ENCODE measurements around the gene PLAC8L1.
"Not testable (repeated sequence)": the region's sequence is repeated elsewhere in the genome, so short reads cannot be mapped to it uniquely, and the experiment has no call there.

Gene PLAC8L1, protein sequence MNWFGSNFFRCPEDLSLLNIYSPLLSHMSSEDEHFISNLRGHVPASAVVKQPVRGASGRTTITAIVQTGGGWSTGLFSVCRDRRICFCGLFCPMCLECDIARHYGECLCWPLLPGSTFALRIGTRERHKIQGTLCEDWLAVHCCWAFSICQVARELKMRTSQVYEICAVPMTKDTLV

GRCh38 chr5:146105477-146105876, at the start of gene PLAC8L1:
TSS of gene PLAC8L1 (minus strand) at chr5:146105577. CDS start at chr5:146104311, 1,266 bp downstream.
- DNase-seq (ENCODE audit: low spot score) = no peak

DNA sequence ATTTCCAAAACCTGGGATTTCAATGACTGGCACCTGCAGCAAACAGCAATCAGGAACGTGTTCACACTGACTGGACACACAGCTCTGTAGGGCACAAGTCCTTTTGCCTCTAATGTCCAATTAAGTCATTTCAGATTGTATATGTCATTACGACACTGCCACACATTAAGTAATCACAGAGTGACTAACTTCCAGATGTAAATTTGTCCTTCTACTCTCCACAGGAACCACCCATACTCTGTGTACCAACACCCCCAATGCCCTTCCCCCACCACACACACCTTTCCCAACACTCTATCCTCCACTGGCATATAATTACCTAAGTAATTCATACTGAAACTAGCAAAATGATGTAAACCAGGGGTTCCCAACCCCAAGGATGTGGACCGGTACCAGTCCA, 46.6 kb upstream of the PLAC8L1 start:
- DNase-seq (ENCODE audit: low spot score) = no peak

GRCh38 chr5:146137967-146138403, 32.6 kb upstream of the PLAC8L1 start:
- no peak for DNase-seq (ENCODE audit: low spot score)

GRCh38 chr5:146130440-146131045, 25.2 kb upstream of the PLAC8L1 start:
- DNase-seq (ENCODE audit: low spot score) = peak; percentile 77

- DNase-seq (ENCODE audit: low spot score) = no peak
Observed at GRCh38 chr5:146126068-146126467, 20.7 kb upstream of the PLAC8L1 start.

DNA sequence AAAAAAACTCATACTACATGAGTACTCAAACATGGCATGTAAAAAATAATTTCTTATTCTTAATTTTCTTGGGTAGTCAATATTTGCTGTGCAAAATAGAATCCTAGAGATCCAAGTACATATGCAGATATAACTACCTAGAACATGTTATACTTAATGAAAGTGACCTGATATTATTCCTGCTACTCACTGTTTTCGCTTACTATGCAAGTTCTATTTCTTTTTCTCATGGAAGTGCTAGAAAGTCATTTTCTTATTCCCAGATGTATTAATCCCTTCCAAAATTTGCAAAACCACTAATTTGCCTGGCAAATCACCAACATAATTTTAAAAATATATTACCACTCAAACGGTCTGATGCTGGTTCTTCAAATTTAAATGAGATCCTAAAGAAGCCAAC, 19.2 kb upstream of the PLAC8L1 start:
- no peak for DNase-seq (ENCODE audit: low spot score)

GRCh38 chr5:146121451-146121850, 16.1 kb upstream of the PLAC8L1 start:
- DNase-seq (ENCODE audit: low spot score) = not testable (repeated sequence)

DNA sequence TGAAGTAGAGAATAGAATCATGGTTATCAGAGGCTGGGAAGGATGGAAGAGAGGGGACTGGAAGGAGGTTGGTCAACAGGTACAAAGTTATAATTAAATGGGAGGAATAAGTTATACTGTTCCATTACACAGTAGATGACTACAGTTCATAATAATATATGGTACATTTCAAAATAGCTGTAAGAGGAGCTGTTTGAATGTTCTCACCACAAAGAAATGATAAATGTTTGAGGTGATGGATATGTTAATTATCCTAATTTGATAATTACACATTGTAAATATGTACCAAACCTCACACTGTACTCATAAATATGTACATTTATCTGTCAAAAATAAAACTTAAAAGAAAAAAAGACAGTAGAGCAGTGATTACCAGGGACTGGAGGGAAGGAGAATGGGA, 12.9 kb upstream of the PLAC8L1 start:
- no peak for DNase-seq (ENCODE audit: low spot score)

DNA sequence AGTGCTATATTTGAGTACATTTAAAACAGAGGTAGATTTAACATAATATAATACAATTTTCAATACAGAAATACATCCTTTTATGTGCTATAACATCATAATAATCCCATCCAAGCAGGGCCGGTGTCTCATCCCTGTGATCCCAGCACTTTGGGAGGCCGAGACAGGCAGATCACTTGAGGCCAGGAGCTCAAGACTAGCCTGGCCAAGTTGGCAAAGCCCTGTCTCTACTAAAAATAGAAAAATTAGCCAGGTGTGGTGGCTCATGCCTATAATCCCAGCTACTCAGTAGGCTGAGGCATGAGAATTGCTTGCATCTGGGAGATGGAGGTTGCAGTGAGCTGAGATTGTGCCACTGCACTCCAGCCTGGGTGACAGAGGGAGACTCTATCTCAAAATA, 11.8 kb upstream of the PLAC8L1 start:
- not testable (repeated sequence) for DNase-seq (ENCODE audit: low spot score)

DNA sequence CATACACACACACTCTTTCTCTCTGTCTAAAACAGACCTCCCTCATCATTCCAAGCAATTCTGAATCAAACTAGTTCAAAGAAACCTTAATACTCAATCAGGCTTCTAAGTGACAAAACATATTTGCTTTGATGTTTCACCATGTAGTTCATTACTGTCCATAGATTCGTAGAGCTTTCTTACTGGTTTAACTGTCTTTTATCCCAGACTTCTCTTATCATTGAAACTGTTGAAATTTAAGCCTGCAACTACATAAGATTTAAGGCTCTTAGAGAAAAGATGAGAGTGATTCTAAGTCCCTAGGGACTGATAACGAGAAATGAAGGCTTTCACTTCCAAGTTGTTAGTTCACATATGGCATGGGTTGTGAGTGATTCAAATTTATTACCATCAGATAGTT, 11.0 kb upstream of the PLAC8L1 start:
- no peak for DNase-seq (ENCODE audit: low spot score)

DNA sequence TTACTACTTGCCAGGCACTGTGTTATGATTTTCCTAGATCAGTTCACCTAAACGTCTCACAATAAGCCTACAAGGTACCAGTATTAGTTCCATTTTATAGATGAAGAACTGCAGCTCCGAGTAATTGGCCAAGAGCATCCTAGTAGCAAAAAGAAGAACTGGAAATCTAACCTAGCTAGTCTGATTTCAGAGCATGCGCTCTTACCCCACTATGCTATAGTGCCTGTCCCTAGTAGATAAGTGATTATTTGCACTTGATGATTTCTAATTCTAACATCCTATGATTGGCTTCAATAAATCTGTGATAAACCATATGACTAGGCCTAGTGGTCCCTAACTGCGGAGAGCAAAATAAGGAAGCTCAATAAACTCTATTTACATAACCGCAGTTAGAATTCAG, 7.1 kb upstream of the PLAC8L1 start:
- DNase-seq (ENCODE audit: low spot score) = peak; percentile 49

DNA sequence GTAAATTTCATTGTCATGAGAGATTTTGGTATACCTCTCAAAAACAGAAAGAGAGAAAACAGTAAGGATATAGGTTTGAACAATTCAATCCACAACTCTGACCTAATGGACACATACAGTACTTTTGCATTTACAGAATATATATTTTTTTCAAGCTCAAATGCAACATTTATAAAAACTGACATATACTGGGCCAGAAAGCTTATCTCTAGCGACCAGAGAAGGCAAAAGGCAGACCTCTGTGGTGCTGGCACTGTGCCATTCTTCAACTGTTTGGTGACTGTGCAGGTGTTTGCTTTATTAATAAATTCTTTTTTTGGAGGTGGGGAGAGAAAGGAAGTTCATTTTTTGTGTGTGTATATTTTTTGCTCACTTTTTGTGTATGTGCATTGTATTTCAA, 6.0 kb upstream of the PLAC8L1 start:
- DNase-seq (ENCODE audit: low spot score) = peak; percentile 91

DNA sequence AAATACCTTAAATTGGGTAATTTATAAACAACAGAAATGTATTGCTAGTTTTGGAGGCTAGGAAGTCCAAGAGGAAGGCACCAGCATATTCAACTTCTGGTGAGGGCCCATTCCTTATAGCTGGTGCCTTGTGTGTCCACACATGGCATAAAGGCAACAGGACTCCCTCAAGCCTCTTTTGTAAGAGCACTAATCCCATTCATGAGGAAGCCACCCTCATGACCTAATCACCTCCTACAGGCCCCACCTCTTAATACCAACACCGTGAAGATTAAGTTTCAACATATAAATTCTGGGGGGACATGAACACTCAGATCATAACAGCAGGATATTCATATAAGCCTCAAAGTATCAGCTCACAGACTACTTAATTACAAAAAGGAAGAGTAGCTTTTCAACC, 4.0 kb upstream of the PLAC8L1 start:
- peak; percentile 23 for DNase-seq (ENCODE audit: low spot score)

DNA sequence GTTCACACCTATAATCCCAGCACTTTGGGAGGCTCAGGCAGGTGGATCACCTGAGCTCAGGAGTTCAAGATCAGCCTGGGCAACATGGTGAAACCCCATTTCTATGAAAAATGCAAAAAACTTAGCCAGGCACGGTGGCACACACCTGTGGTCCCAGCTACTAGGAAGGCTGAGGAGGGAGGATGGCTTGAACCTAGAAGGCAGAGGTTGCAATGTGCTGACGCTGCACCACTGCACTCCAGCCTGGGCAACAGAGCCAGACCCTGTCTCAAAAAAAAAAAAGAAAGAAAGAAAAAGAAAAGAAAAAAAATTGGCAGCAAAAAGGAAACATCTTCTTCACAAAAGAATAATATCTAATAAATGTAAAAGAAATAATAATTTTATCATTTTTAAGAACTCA, 3.5 kb upstream of the PLAC8L1 start:
- not testable (repeated sequence) for DNase-seq (ENCODE audit: low spot score)

- no peak for DNase-seq (ENCODE audit: low spot score)
Observed at GRCh38 chr5:146107901-146108300, 2.5 kb upstream of the PLAC8L1 start.

GRCh38 chr5:146103594-146103993, 1.8 kb downstream of the PLAC8L1 start:
- DNase-seq (ENCODE audit: low spot score) = no peak

GRCh38 chr5:146101646-146102045, 3.7 kb downstream of the PLAC8L1 start:
- no peak for DNase-seq (ENCODE audit: low spot score)

DNA sequence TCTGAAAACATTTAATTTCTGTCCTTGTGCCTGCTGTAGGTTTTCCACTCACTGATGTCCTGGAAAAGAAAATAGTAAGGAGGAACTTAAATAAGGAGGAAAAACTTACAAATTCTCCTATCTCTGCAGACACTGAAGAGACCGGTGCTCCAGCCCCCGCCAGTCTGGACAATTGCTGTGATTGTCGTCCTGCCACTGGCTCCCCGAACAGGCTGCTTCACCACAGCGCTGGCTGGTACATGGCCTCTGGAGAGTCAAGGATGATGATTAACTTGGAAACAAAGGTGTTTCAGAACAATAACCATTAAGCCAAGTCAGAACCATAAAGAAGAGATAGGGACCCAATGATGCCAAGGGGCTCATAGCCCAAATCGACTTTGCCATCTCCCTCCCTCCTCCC, 7.3 kb downstream of the PLAC8L1 start:
- no peak for DNase-seq (ENCODE audit: low spot score)

DNA sequence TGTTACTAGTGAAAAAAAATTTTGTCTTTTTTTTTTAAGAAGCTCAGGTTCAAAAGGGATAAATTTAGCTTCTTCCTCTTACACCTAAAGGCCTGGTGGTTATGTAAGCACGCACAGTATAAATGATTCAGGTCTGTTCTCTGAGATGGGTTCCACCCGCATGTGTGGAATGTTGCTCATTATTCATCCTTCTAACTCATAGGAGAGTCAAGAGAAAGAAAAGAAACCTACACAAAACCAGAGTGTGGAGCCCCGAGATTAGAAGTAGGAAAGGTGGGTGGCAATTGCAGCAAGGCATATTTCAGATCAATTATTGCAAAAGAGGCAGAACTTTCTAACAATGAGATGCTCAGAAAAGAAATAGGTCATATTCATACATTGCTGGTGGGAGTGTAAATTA, 13.5 kb downstream of the PLAC8L1 start:
- no peak for DNase-seq (ENCODE audit: low spot score)

GRCh38 chr5:146089287-146089686, 16.1 kb downstream of the PLAC8L1 start:
- DNase-seq (ENCODE audit: low spot score) = no peak

DNA sequence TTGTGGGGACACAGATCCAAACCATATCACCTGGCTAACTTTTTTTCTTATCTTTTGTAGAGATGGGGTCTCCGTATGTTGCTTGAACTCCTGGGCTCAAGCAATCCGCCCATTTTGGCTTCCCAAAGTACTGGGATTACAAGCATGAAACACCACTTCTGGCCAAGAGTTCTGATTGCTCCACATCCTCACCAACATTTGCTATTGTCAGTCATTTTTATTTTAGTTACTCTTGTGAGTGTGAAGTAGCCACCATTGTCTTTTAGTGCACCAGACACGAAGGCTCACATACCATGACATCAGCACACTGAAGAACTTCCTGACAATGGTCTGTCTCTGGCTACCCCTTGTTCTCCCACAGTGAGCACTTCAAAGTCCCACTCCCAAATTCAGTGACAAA, 17.3 kb downstream of the PLAC8L1 start:
- DNase-seq (ENCODE audit: low spot score) = no peak

GRCh38 chr5:146084376-146084775, 21.0 kb downstream of the PLAC8L1 start:
- no peak for DNase-seq (ENCODE audit: low spot score)

- DNase-seq (ENCODE audit: low spot score) = no peak
Observed at GRCh38 chr5:146082798-146083197, 22.6 kb downstream of the PLAC8L1 start.

DNA sequence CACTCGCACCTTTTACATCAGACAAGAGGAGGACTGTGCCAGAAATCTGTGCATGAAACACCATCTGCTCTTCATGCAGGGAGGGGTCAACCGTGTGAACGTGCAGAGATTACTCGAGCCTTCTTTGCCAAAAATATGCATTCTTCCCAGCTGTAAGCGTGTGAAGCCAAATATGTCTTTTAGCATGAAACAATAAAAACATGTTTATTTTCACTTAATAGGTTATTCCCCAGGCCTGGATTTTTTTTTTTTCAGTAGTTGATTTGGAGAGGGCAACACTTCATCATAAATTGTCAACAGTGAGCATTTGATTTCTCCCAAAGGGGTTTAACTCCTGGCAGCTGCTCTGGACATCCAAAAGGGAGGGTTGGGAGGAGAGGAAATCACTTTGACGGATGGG, 23.8 kb downstream of the PLAC8L1 start:
- no peak for DNase-seq (ENCODE audit: low spot score)
